Tibial artery (tissue), 4 donors: ENCODE measurements around the gene WASF3.
"Not testable (repeated sequence)": the region's sequence is repeated elsewhere in the genome, so short reads cannot be mapped to it uniquely, and the experiment has no call there.

Experiments used
- DNase-seq, 2 donors: peaks; one replicate each; pipeline ENCODE4 v3.0.0-alpha.2; 2019
- H3K27ac ChIP-seq, 2 donors: fragments of 200-600 bp; sonication (generic) in 1 of 2; 1 replicate in 1 of 2; 2 replicates in 1 of 2; pipeline ENCODE4 v1.5.1; 2018 to 2019; ENCODE audit warnings: mild to moderate bottlenecking in 1 of 2
- H3K27me3 ChIP-seq, 2 donors: fragments of 200-600 bp; sonication (generic) in 1 of 2; one replicate each; pipeline versions ENCODE4 v1.5.1 to v1.6.0; 2016 to 2019
- H3K36me3 ChIP-seq, 3 donors: fragments of 200-600 bp; sonication (generic) in 2 of 3; one replicate each; pipeline ENCODE4 v1.5.1; 2016 to 2019; ENCODE audit warnings: mild to moderate bottlenecking in 2 of 3
- H3K4me1 ChIP-seq, 4 donors: fragments of 200-600 bp; sonication (generic) in 2 of 4; 1 replicate in 3 of 4; 2 replicates in 1 of 4; pipeline ENCODE4 v1.5.1; 2016 to 2019
- H3K4me3 ChIP-seq, 2 donors: fragments of 200-600 bp; sonication (generic) in 1 of 2; 1 replicate in 1 of 2; 2 replicates in 1 of 2; pipeline ENCODE4 v1.5.1; 2018 to 2019; ENCODE audit warnings: mild to moderate bottlenecking in 2 of 2
- H3K9me3 ChIP-seq, 3 donors: fragments of 200-600 bp; sonication (generic) in 1 of 3; one replicate each; pipeline ENCODE4 v1.5.1; 2016 to 2019
- CTCF ChIP-seq, 2 experiments: fragments of 200-600 bp in 1 of 2; fragments of 450-650 bp in 1 of 2; IDR thresholded peaks; one replicate each; pipeline ENCODE4 v1.5.1; 2017 to 2019; ENCODE audit warnings: antibody characterized with exemption in 2 of 2, mild to moderate bottlenecking in 1 of 2, moderate library complexity in 1 of 2
- intact Hi-C: fragments of 100-400 bp; cut with DNase I; formaldehyde crosslinking; loops from one replicate; pipeline ENCODE4 v1.15.0; 2023; ENCODE audit warnings: low total_unique reads

Gene WASF3

GRCh38 chr13:26624572-26624971 lies 67.1 kb downstream of the WASF3 start:
- Histone ChIP-seq H3K36me3 (peaks cover 0 to 11% (median 7%) of the 10 kb centered on the region in 3 donors), H3K4me3 (no peak overlapping the region), H3K9me3 (peaks cover 4 to 9% (median 4%) of the 10 kb centered on the region in 3 donors), H3K4me1 (no peaks in the 10 kb centered on the region), H3K27ac (no peak overlapping the region), H3K27me3 (no peaks in the 10 kb centered on the region)
- TF ChIP-seq CTCF (IDR thresholded peaks at IDR 0.05), result no peak
- DNase-seq, result no peak
- intact Hi-C loops, result no loop called here

GRCh38 chr13:26626271-26626670 lies 68.8 kb downstream of the WASF3 start:
- Histone ChIP-seq H3K27ac (no peak overlapping the region), H3K9me3 (peaks cover 4 to 9% (median 4%) of the 10 kb centered on the region in 3 donors), H3K4me3 (no peak overlapping the region), H3K27me3 (no peaks in the 10 kb centered on the region), H3K4me1 (no peaks in the 10 kb centered on the region), H3K36me3 (peaks cover 0 to 11% (median 7%) of the 10 kb centered on the region in 3 donors)
- no peak for DNase-seq
- intact Hi-C loops, result no loop called here
- no peak for TF ChIP-seq CTCF (IDR thresholded peaks at IDR 0.05)

GRCh38 chr13:26628706-26629105 lies 71.2 kb downstream of the WASF3 start:
- no peak overlapping the region for H3K27ac ChIP-seq
- H3K4me3 ChIP-seq, result no peak overlapping the region
- peaks cover 3 to 16% (median 4%) of the 10 kb centered on the region in 3 donors for H3K9me3 ChIP-seq
- peaks cover 0 to 1% (median 0%) of the 10 kb centered on the region in 3 donors for H3K36me3 ChIP-seq
- intact Hi-C loops, result no loop called here
- no peak for DNase-seq
- TF ChIP-seq CTCF (IDR thresholded peaks at IDR 0.05), result no peak
- H3K4me1 ChIP-seq, result no peaks in the 10 kb centered on the region
- H3K27me3 ChIP-seq, result no peaks in the 10 kb centered on the region

- Histone ChIP-seq H3K27ac (no peak overlapping the region), H3K27me3 (no peaks in the 10 kb centered on the region), H3K36me3 (no peaks in the 10 kb centered on the region), H3K9me3 (peaks cover 0 to 14% (median 4%) of the 10 kb centered on the region in 3 donors), H3K4me3 (no peak overlapping the region), H3K4me1 (no peaks in the 10 kb centered on the region)
- intact Hi-C loops, result no loop called here
- TF ChIP-seq CTCF (IDR thresholded peaks at IDR 0.05), result no peak
- no peak for DNase-seq
These were observed 71.9 kb downstream of the WASF3 start for GRCh38 chr13:26629260-26629825.

GRCh38 chr13:26635634-26636033 lies 78.2 kb downstream of the WASF3 start:
- H3K4me3 ChIP-seq, DNase-seq, H3K27ac ChIP-seq, intact Hi-C loops, H3K4me1 ChIP-seq, H3K27me3 ChIP-seq, H3K36me3 ChIP-seq: not testable (repeated sequence)
- H3K9me3 ChIP-seq, result peaks cover 0 to 14% (median 0%) of the 10 kb centered on the region in 3 donors

GRCh38 chr13:26636073-26636472 lies 78.6 kb downstream of the WASF3 start:
- H3K4me1 ChIP-seq, H3K27me3 ChIP-seq, DNase-seq, H3K27ac ChIP-seq, intact Hi-C loops, H3K36me3 ChIP-seq, H3K4me3 ChIP-seq: not testable (repeated sequence)
- H3K9me3 ChIP-seq, result peaks cover 0 to 14% (median 0%) of the 10 kb centered on the region in 3 donors

- DNase-seq, result no peak
- Histone ChIP-seq H3K27me3 (no peaks in the 10 kb centered on the region), H3K36me3 (peaks cover 4 to 10% (median 8%) of the 10 kb centered on the region in 3 donors), H3K9me3 (peaks cover 0 to 5% (median 0%) of the 10 kb centered on the region in 3 donors), H3K27ac (no peak overlapping the region), H3K4me3 (no peak overlapping the region), H3K4me1 (no peaks in the 10 kb centered on the region)
- intact Hi-C loops, result no loop called here
- no peak for TF ChIP-seq CTCF (IDR thresholded peaks at IDR 0.05)
These were observed 89.1 kb downstream of the WASF3 start for GRCh38 chr13:26646603-26647002.
